ENCODE measurements around the gene SDHC.

Gene SDHC

DNA sequence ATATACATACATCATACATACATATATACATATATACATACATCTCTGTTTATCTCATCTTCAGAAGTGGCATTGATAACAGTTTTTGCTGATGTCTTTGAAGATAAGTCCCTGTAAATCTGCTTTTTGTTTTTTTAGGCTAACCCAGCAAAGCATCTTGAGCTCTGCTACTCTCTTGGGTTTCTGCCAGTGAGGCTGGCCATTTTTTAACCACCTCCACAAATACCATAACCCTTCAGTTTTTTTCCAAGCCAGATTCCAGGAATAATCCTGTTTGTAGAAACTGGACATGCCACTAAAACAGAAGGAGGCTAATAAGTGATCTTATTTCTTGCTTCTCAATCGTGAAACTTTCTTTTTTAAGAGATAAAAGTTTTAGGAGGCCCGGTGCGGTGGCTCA, 21.6 kb downstream of the SDHC start:
- H2BK12ac ChIP-seq (ENCODE audit: low read length): no peak overlapping the region
- H3K9me3 ChIP-seq (replicated peaks in 1 of 2; ENCODE audit: control insufficient read depth in 2 of 2, insufficient read depth in 1 of 2, low read depth in 1 of 2, low read length in 2 of 2): no peaks in the 10 kb centered on the region
- H3K9ac ChIP-seq (ENCODE audit: low read depth, low read length, poor library complexity): no peak overlapping the region
- no peak overlapping the region for H3K14ac ChIP-seq (ENCODE audit: low read length)
- no peak overlapping the region for H4K8ac ChIP-seq (ENCODE audit: low read depth, low read length)
- no peak overlapping the region for H2AFZ ChIP-seq (ENCODE audit: low read length)
- no peak overlapping the region for H3K4me2 ChIP-seq (ENCODE audit: insufficient read depth, low read length, poor library complexity, severe bottlenecking)
- H3K27ac ChIP-seq (replicated peaks; ENCODE audit: low read length): no peak overlapping the region
- H2AK5ac ChIP-seq (ENCODE audit: low read depth, low read length): no peak overlapping the region
- H3K27me3 ChIP-seq (ENCODE audit: control insufficient read depth in 3 of 3, insufficient read depth in 3 of 3, low read depth in 1 of 3, low read length in 3 of 3): no peaks in the 10 kb centered on the region
- no peak overlapping the region for H4K91ac ChIP-seq (ENCODE audit: low read depth, low read length, poor library complexity)
- WGBS, 2 donors (ENCODE audit: extremely low coverage in 2 of 2, insufficient read length in 2 of 2, insufficient replicate concordance in 1 of 2): no CpG with 5 or more reads among the region's 3 CpGs
- no peak overlapping the region for H3K18ac ChIP-seq (ENCODE audit: low read length)
- no peak for DNase-seq (ENCODE audit: low spot score)
- no peak overlapping the region for H3K4me3 ChIP-seq (ENCODE audit: low read length in 2 of 2)
- H2BK120ac ChIP-seq (ENCODE audit: low read depth, low read length): no peak overlapping the region
- peaks cover 9 to 93% of the 10 kb centered on the region in 2 donors for H3K36me3 ChIP-seq (replicated peaks in 1 of 2; ENCODE audit: control insufficient read depth in 2 of 2, insufficient read depth in 2 of 2, low read length in 2 of 2)
- no peak overlapping the region for H2BK15ac ChIP-seq (ENCODE audit: low read length)
- peaks cover 2% of the 10 kb centered on the region for H3K79me1 ChIP-seq (ENCODE audit: low read depth, low read length)
- no peak overlapping the region for H3K23ac ChIP-seq (ENCODE audit: low read depth, low read length, poor library complexity)
- H2BK5ac ChIP-seq (ENCODE audit: low read length): no peak overlapping the region
- H3K4ac ChIP-seq (ENCODE audit: low read length): no peak overlapping the region
- H3K4me1 ChIP-seq (ENCODE audit: control insufficient read depth in 2 of 2, insufficient read depth in 1 of 2, low read depth in 1 of 2, low read length in 2 of 2): no peaks in the 10 kb centered on the region

DNA sequence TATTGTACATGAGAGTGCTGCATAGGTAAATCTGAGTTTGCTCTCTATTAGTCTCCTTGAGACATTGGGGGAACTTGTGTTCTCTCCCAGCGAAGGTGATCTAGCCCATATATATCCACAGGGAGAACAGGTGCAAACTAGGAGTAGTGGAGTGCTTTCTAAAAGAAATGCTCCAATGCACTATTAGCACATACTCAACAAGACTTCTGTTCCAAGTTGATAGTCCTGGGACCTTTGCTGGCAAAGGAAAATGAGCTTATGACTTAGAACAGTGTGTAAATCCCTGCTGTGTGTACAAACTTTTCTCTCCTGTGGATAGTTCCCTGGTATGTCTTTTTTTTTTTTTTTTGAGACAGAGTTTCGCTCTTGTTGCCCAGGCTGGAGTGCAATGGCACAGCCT, 28.0 kb downstream of the SDHC start:
- no peak overlapping the region for H3K9ac ChIP-seq (ENCODE audit: low read depth, low read length, poor library complexity)

DNA sequence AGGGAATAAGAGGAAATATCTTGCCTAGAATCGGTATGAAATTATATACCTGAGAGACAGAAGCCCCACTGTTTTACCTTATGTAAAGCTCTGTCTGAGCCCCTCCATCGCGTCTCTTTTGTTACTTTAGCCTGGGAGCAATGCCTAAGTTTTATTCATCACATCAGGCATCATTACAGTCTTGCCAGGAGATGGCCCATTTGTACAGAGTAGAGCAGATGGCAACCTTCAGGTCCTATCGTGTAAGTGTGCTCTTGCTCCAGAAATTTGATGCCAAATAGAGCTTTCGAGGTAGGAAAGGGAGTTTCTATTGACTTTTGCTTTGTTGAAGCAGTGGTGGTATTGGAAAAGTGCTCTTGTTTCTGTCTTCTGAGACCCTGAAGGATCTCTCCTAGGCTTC, 28.6 kb downstream of the SDHC start:
- no peak overlapping the region for H3K23ac ChIP-seq (ENCODE audit: low read depth, low read length, poor library complexity)
- H3K36me3 ChIP-seq (replicated peaks in 1 of 2; ENCODE audit: control insufficient read depth in 2 of 2, insufficient read depth in 2 of 2, low read length in 2 of 2): peaks cover 10 to 77% of the 10 kb centered on the region in 2 donors
- no peak overlapping the region for H3K14ac ChIP-seq (ENCODE audit: low read length)
- peaks cover 2% of the 10 kb centered on the region for H3K79me1 ChIP-seq (ENCODE audit: low read depth, low read length)
- no peak overlapping the region for H4K91ac ChIP-seq (ENCODE audit: low read depth, low read length, poor library complexity)
- no peak overlapping the region for H3K4me3 ChIP-seq (ENCODE audit: low read length in 2 of 2)
- no peak overlapping the region for H2BK5ac ChIP-seq (ENCODE audit: low read length)
- no peak overlapping the region for H2BK15ac ChIP-seq (ENCODE audit: low read length)
- no peaks in the 10 kb centered on the region for H3K4me1 ChIP-seq (ENCODE audit: control insufficient read depth in 2 of 2, insufficient read depth in 1 of 2, low read depth in 1 of 2, low read length in 2 of 2)
- H2AFZ ChIP-seq (ENCODE audit: low read length): no peak overlapping the region
- H3K4ac ChIP-seq (ENCODE audit: low read length): no peak overlapping the region
- no peak overlapping the region for H4K8ac ChIP-seq (ENCODE audit: low read depth, low read length)
- H3K27ac ChIP-seq (replicated peaks; ENCODE audit: low read length): no peak overlapping the region
- no peak overlapping the region for H3K18ac ChIP-seq (ENCODE audit: low read length)
- no peak overlapping the region for H2BK12ac ChIP-seq (ENCODE audit: low read length)
- H2AK5ac ChIP-seq (ENCODE audit: low read depth, low read length): no peak overlapping the region
- no peak for DNase-seq (ENCODE audit: low spot score)
- no peak overlapping the region for H2BK120ac ChIP-seq (ENCODE audit: low read depth, low read length)
- H3K9me3 ChIP-seq (replicated peaks in 1 of 2; ENCODE audit: control insufficient read depth in 2 of 2, insufficient read depth in 1 of 2, low read depth in 1 of 2, low read length in 2 of 2): no peaks in the 10 kb centered on the region
- no CpG with 5 or more reads among the region's 5 CpGs for WGBS, 2 donors (ENCODE audit: extremely low coverage in 2 of 2, insufficient read length in 2 of 2, insufficient replicate concordance in 1 of 2)
- H3K27me3 ChIP-seq (ENCODE audit: control insufficient read depth in 3 of 3, insufficient read depth in 3 of 3, low read depth in 1 of 3, low read length in 3 of 3): no peaks in the 10 kb centered on the region
- H3K4me2 ChIP-seq (ENCODE audit: insufficient read depth, low read length, poor library complexity, severe bottlenecking): no peak overlapping the region
- H3K9ac ChIP-seq (ENCODE audit: low read depth, low read length, poor library complexity): no peak overlapping the region

More for the DNA sequence above, 28.0 kb downstream of the SDHC start:
- Histone ChIP-seq H2BK120ac (ENCODE audit: low read depth, low read length) (no peak overlapping the region), H3K23ac (ENCODE audit: low read depth, low read length, poor library complexity) (no peak overlapping the region), H3K18ac (ENCODE audit: low read length) (no peak overlapping the region), H3K27me3 (ENCODE audit: control insufficient read depth in 3 of 3, insufficient read depth in 3 of 3, low read depth in 1 of 3, low read length in 3 of 3) (no peaks in the 10 kb centered on the region), H3K36me3 (replicated peaks in 1 of 2; ENCODE audit: control insufficient read depth in 2 of 2, insufficient read depth in 2 of 2, low read length in 2 of 2) (peaks cover 10 to 83% of the 10 kb centered on the region in 2 donors), H4K91ac (ENCODE audit: low read depth, low read length, poor library complexity) (no peak overlapping the region), H3K9me3 (replicated peaks in 1 of 2; ENCODE audit: control insufficient read depth in 2 of 2, insufficient read depth in 1 of 2, low read depth in 1 of 2, low read length in 2 of 2) (no peaks in the 10 kb centered on the region), H2BK12ac (ENCODE audit: low read length) (no peak overlapping the region), H3K4me1 (ENCODE audit: control insufficient read depth in 2 of 2, insufficient read depth in 1 of 2, low read depth in 1 of 2, low read length in 2 of 2) (no peaks in the 10 kb centered on the region), H2AFZ (ENCODE audit: low read length) (no peak overlapping the region), H2BK15ac (ENCODE audit: low read length) (no peak overlapping the region), H3K79me1 (ENCODE audit: low read depth, low read length) (peaks cover 2% of the 10 kb centered on the region), H3K27ac (replicated peaks; ENCODE audit: low read length) (no peak overlapping the region), H3K4me3 (ENCODE audit: low read length in 2 of 2) (no peak overlapping the region), H2BK5ac (ENCODE audit: low read length) (no peak overlapping the region), H4K8ac (ENCODE audit: low read depth, low read length) (no peak overlapping the region), H3K4me2 (ENCODE audit: insufficient read depth, low read length, poor library complexity, severe bottlenecking) (no peak overlapping the region), H2AK5ac (ENCODE audit: low read depth, low read length) (no peak overlapping the region), H3K14ac (ENCODE audit: low read length) (no peak overlapping the region), H3K4ac (ENCODE audit: low read length) (no peak overlapping the region)
- no peak for DNase-seq (ENCODE audit: low spot score)
- no CpG with 5 or more reads among the region's 2 CpGs for WGBS, 2 donors (ENCODE audit: extremely low coverage in 2 of 2, insufficient read length in 2 of 2, insufficient replicate concordance in 1 of 2)

DNA sequence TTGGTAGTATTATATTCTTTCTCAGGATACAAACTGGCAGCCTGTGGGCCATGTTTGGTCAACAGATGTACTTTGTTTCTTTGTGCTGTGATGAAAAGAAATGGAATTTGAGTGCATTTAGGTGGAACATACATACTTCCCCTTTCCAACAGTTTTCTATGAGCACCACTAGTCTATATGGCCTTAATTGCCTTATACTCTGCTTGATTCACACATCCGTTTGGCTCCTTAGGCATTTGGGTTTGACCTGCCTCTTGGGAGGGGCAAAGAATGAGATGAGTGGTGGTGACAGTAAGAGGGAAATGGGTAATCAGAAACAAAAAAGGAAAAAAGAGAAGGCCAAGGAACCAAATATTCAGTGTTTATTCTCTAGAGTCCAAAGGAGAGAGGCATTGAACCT, 36.5 kb downstream of the SDHC start:
- Histone ChIP-seq H3K9ac (ENCODE audit: low read depth, low read length, poor library complexity) (no peak overlapping the region), H3K14ac (ENCODE audit: low read length) (no peak overlapping the region), H3K4ac (ENCODE audit: low read length) (no peak overlapping the region), H2AFZ (ENCODE audit: low read length) (no peak overlapping the region), H3K23ac (ENCODE audit: low read depth, low read length, poor library complexity) (no peak overlapping the region), H4K91ac (ENCODE audit: low read depth, low read length, poor library complexity) (no peak overlapping the region), H3K4me2 (ENCODE audit: insufficient read depth, low read length, poor library complexity, severe bottlenecking) (no peak overlapping the region), H3K18ac (ENCODE audit: low read length) (no peak overlapping the region), H3K79me1 (ENCODE audit: low read depth, low read length) (no peaks in the 10 kb centered on the region), H2BK15ac (ENCODE audit: low read length) (no peak overlapping the region), H2BK12ac (ENCODE audit: low read length) (no peak overlapping the region), H2BK5ac (ENCODE audit: low read length) (no peak overlapping the region), H2BK120ac (ENCODE audit: low read depth, low read length) (no peak overlapping the region), H3K4me1 (ENCODE audit: control insufficient read depth in 2 of 2, insufficient read depth in 1 of 2, low read depth in 1 of 2, low read length in 2 of 2) (no peaks in the 10 kb centered on the region), H3K4me3 (ENCODE audit: low read length in 2 of 2) (no peak overlapping the region), H4K8ac (ENCODE audit: low read depth, low read length) (no peak overlapping the region), H3K27ac (replicated peaks; ENCODE audit: low read length) (no peak overlapping the region), H3K36me3 (replicated peaks in 1 of 2; ENCODE audit: control insufficient read depth in 2 of 2, insufficient read depth in 2 of 2, low read length in 2 of 2) (peaks cover 3 to 45% of the 10 kb centered on the region in 2 donors), H2AK5ac (ENCODE audit: low read depth, low read length) (no peak overlapping the region), H3K9me3 (replicated peaks in 1 of 2; ENCODE audit: control insufficient read depth in 2 of 2, insufficient read depth in 1 of 2, low read depth in 1 of 2, low read length in 2 of 2) (no peaks in the 10 kb centered on the region), H3K27me3 (ENCODE audit: control insufficient read depth in 3 of 3, insufficient read depth in 3 of 3, low read depth in 1 of 3, low read length in 3 of 3) (no peaks in the 10 kb centered on the region)
- no peak for DNase-seq (ENCODE audit: low spot score)
- WGBS, 2 donors (ENCODE audit: extremely low coverage in 2 of 2, insufficient read length in 2 of 2, insufficient replicate concordance in 1 of 2): no CpG with 5 or more reads among the region's 1 CpG
